ENCODE results near the gene PDE8B. TPM values are rescaled to one million over a fixed set of nuclear protein-coding genes. Genes with fewer than 3 reads are reported as not detected.

The PDE8B gene
- total RNA-seq, 1 experiment from 2014 or later = 0.17 TPM

- ChIA-PET POLR2A (no interaction called here), CTCF (no interaction called here), RAD21 (ENCODE audit: low non-redundant PET in 1 of 2, low total read pairs in 2 of 2, uncharacterized antibody in 2 of 2, unreplicated experiment in 2 of 2) (no interaction called here)
- no peaks in the 10 kb centered on the region for H3K9me3 ChIP-seq (ENCODE audit: control insufficient read depth in 1 of 2, insufficient read depth in 1 of 2, low read depth in 1 of 2, low read length in 2 of 2)
- H3K9me2 ChIP-seq (ENCODE audit: insufficient read depth) = no peaks in the 10 kb centered on the region
- no peaks in the 10 kb centered on the region for H3K36me3 ChIP-seq (ENCODE audit: control insufficient read depth in 1 of 2, insufficient read depth in 2 of 2, low read length in 2 of 2)
- H2AFZ ChIP-seq (ENCODE audit: low read depth, low read length, poor library complexity, severe bottlenecking) = no peak overlapping the region
- BruUV-seq (replicated peaks) = no TSS peak
- H3K79me2 ChIP-seq (ENCODE audit: insufficient read depth, low read length) = no peaks in the 10 kb centered on the region
- no peak overlapping the region for H3K4me2 ChIP-seq (ENCODE audit: low read length)
- no peak overlapping the region for H3K27ac ChIP-seq (ENCODE audit: low read depth, low read length)
- no peak overlapping the region for H3K4me3 ChIP-seq (replicated peaks in 1 of 2; ENCODE audit: low read depth in 1 of 2, low read length in 2 of 2)
- H4K20me1 ChIP-seq (ENCODE audit: insufficient read depth) = no peaks in the 10 kb centered on the region
- intact Hi-C loops (cut with micrococcal nuclease) = loop anchor here (10.0 kb wide), 1 partner anchor 159 kb away; no protein-coding TSS in a partner anchor
- TF ChIP-seq EZH2 (IDR thresholded peaks at IDR 0.05) (no peak), CTCF (IDR thresholded peaks at IDR 0.05 in 2 of 3, conservative IDR thresholded peaks at IDR 0.05 in 1 of 3; ENCODE audit: borderline replicate concordance in 1 of 3, insufficient read depth in 1 of 3, low read depth in 2 of 3, low read length in 2 of 3) (no peak), FOSL1 (IDR thresholded peaks at IDR 0.05; ENCODE audit: low read depth) (no peak), EGR1 (IDR thresholded peaks at IDR 0.05; ENCODE audit: low read depth) (no peak), EZH2phosphoT487 (IDR thresholded peaks at IDR 0.05; ENCODE audit: borderline replicate concordance) (no peak), YY1 (IDR thresholded peaks at IDR 0.05; ENCODE audit: extremely low read depth, insufficient replicate concordance, low read depth, low read length) (no peak), JUND (IDR thresholded peaks at IDR 0.05) (no peak), RAD21 (IDR thresholded peaks at IDR 0.05; ENCODE audit: low read depth) (no peak), ZNF274 (IDR thresholded peaks at IDR 0.05; ENCODE audit: low read depth, low read length) (no peak), POLR2AphosphoS5 (IDR thresholded peaks at IDR 0.05; ENCODE audit: low read depth, low read length) (no peak), REST (IDR thresholded peaks at IDR 0.05; ENCODE audit: low read depth) (no peak), CEBPB (IDR thresholded peaks at IDR 0.05; ENCODE audit: low read depth) (no peak), SRF (IDR thresholded peaks at IDR 0.05; ENCODE audit: low read depth) (no peak), ELF1 (IDR thresholded peaks at IDR 0.05; ENCODE audit: borderline replicate concordance, low read depth) (no peak), ATF3 (IDR thresholded peaks at IDR 0.05) (no peak)
- H3K9ac ChIP-seq (ENCODE audit: low read length) = no peak overlapping the region
- H3K27me3 ChIP-seq (ENCODE audit: insufficient read depth, low read length) = 0 out of 2 replicates have a peak, but pooled peaks cover 6% of the 10 kb centered on the region
- ATAC-seq (no peak), DNase-seq (ENCODE audit: low read depth, low spot score) (no peak)
- H3K4me1 ChIP-seq (ENCODE audit: control insufficient read depth in 1 of 2, insufficient read depth in 2 of 2, low read length in 2 of 2) = no peaks in the 10 kb centered on the region
Observed at GRCh38 chr5:77223653-77224052, 13.2 kb downstream of the PDE8B start.

Data from HCT116 (cell line).